ENCODE results near the gene MNDA.

Gene MNDA

GRCh38 chr1:158801396-158801795, 29.8 kb upstream of the MNDA start:
- DNase-seq (ENCODE audit: low read depth, low spot score): no peak
- TF ChIP-seq CTCF (IDR thresholded peaks at IDR 0.05; ENCODE audit: insufficient read depth, low read length, missing control alignments): no peak
- ChIA-PET CTCF (no interaction called here), POLR2A (no interaction called here)
- H3K4me3 ChIP-seq (ENCODE audit: low read depth, low read length): no peak overlapping the region

GRCh38 chr1:158803678-158804077, 27.5 kb upstream of the MNDA start:
- POLR2A ChIA-PET: no interaction called here

GRCh38 chr1:158806916-158807536, 24.1 kb upstream of the MNDA start:
- ChIA-PET POLR2A (no interaction called here), CTCF (no interaction called here)
- DNase-seq (ENCODE audit: low read depth, low spot score): no peak
- H3K4me3 ChIP-seq (ENCODE audit: low read depth, low read length): no peak overlapping the region
- no peak for TF ChIP-seq CTCF (IDR thresholded peaks at IDR 0.05; ENCODE audit: insufficient read depth, low read length, missing control alignments)

More at GRCh38 chr1:158803678-158804077, 27.5 kb upstream of the MNDA start:
- H3K4me3 ChIP-seq (ENCODE audit: low read depth, low read length): no peak overlapping the region
- CTCF ChIA-PET: no interaction called here
- DNase-seq (ENCODE audit: low read depth, low spot score): no peak
- no peak for TF ChIP-seq CTCF (IDR thresholded peaks at IDR 0.05; ENCODE audit: insufficient read depth, low read length, missing control alignments)

GRCh38 chr1:158809256-158809655, 21.9 kb upstream of the MNDA start:
- no peak overlapping the region for H3K4me3 ChIP-seq (ENCODE audit: low read depth, low read length)
- ChIA-PET POLR2A (no interaction called here), CTCF (no interaction called here)
- DNase-seq (ENCODE audit: low read depth, low spot score): no peak
- TF ChIP-seq CTCF (IDR thresholded peaks at IDR 0.05; ENCODE audit: insufficient read depth, low read length, missing control alignments): no peak

- POLR2A ChIA-PET: no interaction called here
Measured at GRCh38 chr1:158809862-158810261, 21.3 kb upstream of the MNDA start.

GRCh38 chr1:158810311-158810710, 20.8 kb upstream of the MNDA start:
- POLR2A ChIA-PET: no interaction called here
- CTCF ChIA-PET: no interaction called here
- H3K4me3 ChIP-seq (ENCODE audit: low read depth, low read length): no peak overlapping the region
- no peak for TF ChIP-seq CTCF (IDR thresholded peaks at IDR 0.05; ENCODE audit: insufficient read depth, low read length, missing control alignments)
- no peak for DNase-seq (ENCODE audit: low read depth, low spot score)

More at GRCh38 chr1:158809862-158810261, 21.3 kb upstream of the MNDA start:
- no peak for DNase-seq (ENCODE audit: low read depth, low spot score)
- CTCF ChIA-PET: no interaction called here
- TF ChIP-seq CTCF (IDR thresholded peaks at IDR 0.05; ENCODE audit: insufficient read depth, low read length, missing control alignments): no peak
- no peak overlapping the region for H3K4me3 ChIP-seq (ENCODE audit: low read depth, low read length)
